Measurements from ENCODE around the gene NCOA4. TPM values are rescaled to one million over a fixed set of nuclear protein-coding genes. Genes with fewer than 3 reads are reported as not detected.

Gene NCOA4
- total and polyA plus RNA-seq, 2 of the 8 experiments (the other 6 are each of a cell fraction or from before 2014, with no cell fraction given): 28.9 to 65.2 TPM

GRCh38 chr10:46064269-46064817 lies 33.9 kb upstream of the NCOA4 start:
- H2BK15ac ChIP-seq (ENCODE audit: low read length): no peak overlapping the region
- CTCF ChIA-PET (ENCODE audit: partially characterized antibody): no interaction called here
- H3K4me3 ChIP-seq (ENCODE audit: extremely low read depth in 1 of 4, insufficient read depth in 2 of 4, low read depth in 3 of 4, low read length in 4 of 4): no peak overlapping the region
- H3K4me1 ChIP-seq (replicated peaks in 1 of 4; ENCODE audit: control insufficient read depth in 3 of 4, insufficient read depth in 4 of 4, low read length in 3 of 4): peaks cover 0 to 5% (median 2%) of the 10 kb centered on the region in 4 experiments; a peak in 2 of 7 replicates
- H2BK120ac ChIP-seq (replicated peaks; ENCODE audit: low read depth, low read length): no peak overlapping the region
- no peaks in the 10 kb centered on the region for H3K79me2 ChIP-seq (ENCODE audit: control insufficient read depth in 1 of 2, insufficient read depth in 2 of 2, low read length in 2 of 2)
- no peak overlapping the region for H2BK5ac ChIP-seq (ENCODE audit: low read depth, low read length)
- no peak overlapping the region for H3K23ac ChIP-seq (ENCODE audit: insufficient read length)
- H4K8ac ChIP-seq (ENCODE audit: extremely low read depth, insufficient read depth, low read length): no peak overlapping the region; the same call in 1 of the 2 replicates
- H3K27me3 ChIP-seq (replicated peaks in 1 of 4; ENCODE audit: control insufficient read depth in 3 of 4, extremely low read depth in 1 of 4, insufficient read depth in 3 of 4, low read length in 3 of 4): no peaks in the 10 kb centered on the region
- H2BK20ac ChIP-seq (ENCODE audit: low read length): no peak overlapping the region
- POLR2A ChIA-PET (ENCODE audit: partially characterized antibody): no interaction called here
- H2BK12ac ChIP-seq (ENCODE audit: low read depth, low read length): no peak overlapping the region
- WGBS, 2 experiments (ENCODE audit: extremely low coverage in 1 of 2, insufficient coverage in 1 of 2, insufficient read length in 1 of 2, insufficient replicate concordance in 2 of 2, low coverage in 1 of 2, low lambda C conversion rate in 2 of 2, missing lambda C conversion rate in 1 of 2): 100% methylated on average over 1 of the region's 1 CpG; no CpG with 5 or more reads in 1 of the 2 experiments
- H3K14ac ChIP-seq (ENCODE audit: insufficient read length): no peak overlapping the region
- no peaks in the 10 kb centered on the region for H4K20me1 ChIP-seq (replicated peaks in 1 of 2; ENCODE audit: control insufficient read depth in 1 of 2, insufficient read depth in 2 of 2, low read length in 2 of 2)
- no peak overlapping the region for H3K18ac ChIP-seq (ENCODE audit: extremely low read depth, low read length)
- no peak overlapping the region for H2AK5ac ChIP-seq (ENCODE audit: low read depth, low read length)
- H4K5ac ChIP-seq (ENCODE audit: insufficient read length, low read depth, low read length): no peak overlapping the region
- H3K23me2 ChIP-seq (ENCODE audit: low read depth, low read length): no peaks in the 10 kb centered on the region
- no peak overlapping the region for H3K56ac ChIP-seq (replicated peaks; ENCODE audit: insufficient read length, low read depth, low read length)
- H4K91ac ChIP-seq (replicated peaks; ENCODE audit: insufficient read length, low read length): no peak overlapping the region
- no peak for TF ChIP-seq CEBPB (IDR thresholded peaks at IDR 0.05; ENCODE audit: low read depth, low read length)
- no peak for TF ChIP-seq KDM1A (IDR thresholded peaks at IDR 0.05; ENCODE audit: borderline replicate concordance, low read length)
- TF ChIP-seq FOSL1 (IDR thresholded peaks at IDR 0.05; ENCODE audit: insufficient read depth, low read depth, low read length): no peak
- no peak for TF ChIP-seq KDM5A (IDR thresholded peaks at IDR 0.05; ENCODE audit: low read length)
- no peak for TF ChIP-seq TBP (IDR thresholded peaks at IDR 0.05; ENCODE audit: low read depth, low read length)
- no peak for TF ChIP-seq BACH1 (IDR thresholded peaks at IDR 0.05; ENCODE audit: low read length)
- H3K9me3 ChIP-seq (ENCODE audit: insufficient read depth in 2 of 2, low read depth in 1 of 2, low read length in 1 of 2): no peaks in the 10 kb centered on the region
- no peak overlapping the region for H3K9ac ChIP-seq (replicated peaks in 1 of 4; ENCODE audit: extremely low read depth in 1 of 4, low read depth in 3 of 4, low read length in 3 of 4)
- no peak overlapping the region for H3K4me2 ChIP-seq (ENCODE audit: insufficient read depth in 1 of 2, low read depth in 2 of 2, low read length in 2 of 2)
- no peak overlapping the region for H2AFZ ChIP-seq (ENCODE audit: low read length)
- no peaks in the 10 kb centered on the region for H3K79me1 ChIP-seq (ENCODE audit: low read depth, low read length)
- DNase-seq (ENCODE audit: low read depth in 1 of 2, low spot score in 2 of 2) (no peak), FAIRE-seq (no peak)
- no peak overlapping the region for H3K4ac ChIP-seq (replicated peaks; ENCODE audit: insufficient read length, low read depth, low read length)
- no peaks in the 10 kb centered on the region for H3K36me3 ChIP-seq (ENCODE audit: control insufficient read depth in 2 of 4, insufficient read depth in 4 of 4, low read length in 3 of 4)
- no peak overlapping the region for H3K27ac ChIP-seq (ENCODE audit: low read depth, low read length)
